Measurements from ENCODE around the gene CACNB4. TPM values are rescaled to one million over a fixed set of nuclear protein-coding genes. Genes with fewer than 3 reads are reported as not detected.

The CACNB4 gene
- total RNA-seq, 1 experiment from 2014 or later, result 1.7 TPM

- Histone ChIP-seq H3K4me1 (ENCODE audit: control insufficient read depth, insufficient read depth, low read length) (no peaks in the 10 kb centered on the region), H3K36me3 (ENCODE audit: control insufficient read depth, insufficient read depth, low read length) (no peaks in the 10 kb centered on the region), H3K27ac (ENCODE audit: low read length) (no peak overlapping the region), H3K4me3 (ENCODE audit: low read depth in 2 of 2, low read length in 2 of 2) (no peak overlapping the region), H3K27me3 (ENCODE audit: control insufficient read depth, insufficient read depth, low read length) (peaks cover 16% of the 10 kb centered on the region), H3K9me3 (ENCODE audit: control insufficient read depth, insufficient read depth, low read depth, low read length) (no peaks in the 10 kb centered on the region)
- DNase-seq (ENCODE audit: low read depth, low spot score) (no peak), ATAC-seq (no peak)
- POLR2A ChIA-PET, result no interaction called here
- intact Hi-C loops (cut with micrococcal nuclease; ENCODE audit: unreplicated experiment) (no loop called here), in situ Hi-C loops (cut with HindIII; ENCODE audit: low pct_unique_long_range_greater_than_20kb, low sequenced_read_pairs) (no loop called here)
- CTCF ChIA-PET, result no interaction called here
- BruUV-seq (replicated peaks), result no TSS peak
- no peak for TF ChIP-seq POLR2AphosphoS5 (IDR thresholded peaks at IDR 0.05; ENCODE audit: low read depth, low read length)
Measured at GRCh38 chr2:152015552-152015951, 83.3 kb downstream of the CACNB4 start.

DNA sequence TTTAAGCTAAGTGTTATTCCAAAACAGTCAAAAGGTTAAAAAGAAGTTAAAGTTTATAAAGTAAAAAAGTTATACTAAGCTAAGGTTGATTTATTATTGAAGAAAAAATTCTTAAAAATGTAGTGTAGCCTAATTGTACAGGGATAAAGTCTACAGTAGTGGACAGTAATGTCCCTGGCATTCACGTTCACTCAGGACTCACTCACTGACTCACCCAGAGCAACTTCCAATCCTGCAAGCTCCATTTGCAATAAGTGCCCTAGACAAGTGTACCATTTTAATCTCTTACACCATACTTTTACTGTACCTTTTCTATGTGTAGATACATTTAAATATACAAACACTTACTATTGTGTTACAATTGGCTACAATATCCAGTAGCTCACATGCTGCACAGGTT lies 86.1 kb downstream of the CACNB4 start:
- POLR2A ChIA-PET, result interaction anchor here (0.6 kb wide), 1 partner anchor 886 kb away, joined by 4 read pairs; no protein-coding TSS in a partner anchor

More for the DNA sequence above, 86.1 kb downstream of the CACNB4 start:
- Histone ChIP-seq H3K27ac (ENCODE audit: low read length) (no peak overlapping the region), H3K4me3 (ENCODE audit: low read depth in 2 of 2, low read length in 2 of 2) (no peak overlapping the region), H3K4me1 (ENCODE audit: control insufficient read depth, insufficient read depth, low read length) (no peaks in the 10 kb centered on the region), H3K9me3 (ENCODE audit: control insufficient read depth, insufficient read depth, low read depth, low read length) (no peaks in the 10 kb centered on the region), H3K36me3 (ENCODE audit: control insufficient read depth, insufficient read depth, low read length) (no peaks in the 10 kb centered on the region), H3K27me3 (ENCODE audit: control insufficient read depth, insufficient read depth, low read length) (peaks cover 15% of the 10 kb centered on the region)
- BruUV-seq (replicated peaks), result no TSS peak
- in situ Hi-C loops (cut with HindIII; ENCODE audit: low pct_unique_long_range_greater_than_20kb, low sequenced_read_pairs), result no loop called here
- DNase-seq (ENCODE audit: low read depth, low spot score), result no peak
- intact Hi-C loops (cut with micrococcal nuclease; ENCODE audit: unreplicated experiment), result no loop called here
- CTCF ChIA-PET, result interaction anchor here (0.7 kb wide), 1 partner anchor 57 kb away, joined by 4 read pairs; no protein-coding TSS in a partner anchor
- no peak for TF ChIP-seq SIN3A (IDR thresholded peaks at IDR 0.05; ENCODE audit: borderline replicate concordance, insufficient read depth, low read depth, low read length)
- no peak for TF ChIP-seq TCF7L2 (IDR thresholded peaks at IDR 0.05; ENCODE audit: low read depth, low read length)
- TF ChIP-seq, protein P1, sequence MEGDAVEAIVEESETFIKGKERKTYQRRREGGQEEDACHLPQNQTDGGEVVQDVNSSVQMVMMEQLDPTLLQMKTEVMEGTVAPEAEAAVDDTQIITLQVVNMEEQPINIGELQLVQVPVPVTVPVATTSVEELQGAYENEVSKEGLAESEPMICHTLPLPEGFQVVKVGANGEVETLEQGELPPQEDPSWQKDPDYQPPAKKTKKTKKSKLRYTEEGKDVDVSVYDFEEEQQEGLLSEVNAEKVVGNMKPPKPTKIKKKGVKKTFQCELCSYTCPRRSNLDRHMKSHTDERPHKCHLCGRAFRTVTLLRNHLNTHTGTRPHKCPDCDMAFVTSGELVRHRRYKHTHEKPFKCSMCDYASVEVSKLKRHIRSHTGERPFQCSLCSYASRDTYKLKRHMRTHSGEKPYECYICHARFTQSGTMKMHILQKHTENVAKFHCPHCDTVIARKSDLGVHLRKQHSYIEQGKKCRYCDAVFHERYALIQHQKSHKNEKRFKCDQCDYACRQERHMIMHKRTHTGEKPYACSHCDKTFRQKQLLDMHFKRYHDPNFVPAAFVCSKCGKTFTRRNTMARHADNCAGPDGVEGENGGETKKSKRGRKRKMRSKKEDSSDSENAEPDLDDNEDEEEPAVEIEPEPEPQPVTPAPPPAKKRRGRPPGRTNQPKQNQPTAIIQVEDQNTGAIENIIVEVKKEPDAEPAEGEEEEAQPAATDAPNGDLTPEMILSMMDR (IDR thresholded peaks at IDR 0.05), result no peak
- no peak for TF ChIP-seq POLR2AphosphoS5 (IDR thresholded peaks at IDR 0.05; ENCODE audit: low read depth, low read length)
- TF ChIP-seq REST (IDR thresholded peaks at IDR 0.05; ENCODE audit: insufficient read depth in 1 of 2, low read depth in 2 of 2, low read length in 1 of 2), result no peak
- no peak for ATAC-seq

Measured in Panc1 (cell line).